Adrenal gland (tissue), 12 donors: ENCODE results near the gene RSRC1. TPM values are rescaled to one million over a fixed set of nuclear protein-coding genes. Genes with fewer than 3 reads are reported as not detected.

Source experiments
- DNase-seq, 7 donors: peaks; one replicate each; pipeline ENCODE4 v3.0.0-alpha.2; 2019 to 2020
- H3K27ac ChIP-seq, 5 donors: fragments of 200-600 bp; sonication (generic) in 4 of 5; 1 replicate in 3 of 5; 2 replicates in 2 of 5; pipeline versions ENCODE4 v1.5.1 to v1.8.0; 2016 to 2020; ENCODE audit warnings: mild to moderate bottlenecking in 1 of 5
- H3K27me3 ChIP-seq: fragments of 200-600 bp; 2 replicates; pipeline ENCODE4 v1.8.0; 2021
- H3K36me3 ChIP-seq, 2 donors: fragments of 200-600 bp; replicated peaks in 1 of 2; 1 replicate in 1 of 2; 2 replicates in 1 of 2; pipeline versions ENCODE4 v1.5.1 to v1.8.0; 2018 to 2022
- H3K4me1 ChIP-seq, 2 donors: fragments of 200-600 bp; replicated peaks in 1 of 2; 1 replicate in 1 of 2; 2 replicates in 1 of 2; pipeline versions ENCODE4 v1.5.1 to v1.8.0; 2018 to 2021
- H3K4me3 ChIP-seq, 4 donors: fragments of 200-600 bp; sonication (generic) in 3 of 4; one replicate each; pipeline ENCODE4 v1.5.1; 2016 to 2018
- H3K9me3 ChIP-seq, 3 donors: fragments of 200-600 bp; sonication (generic) in 1 of 3; replicated peaks in 1 of 3; 1 replicate in 2 of 3; 2 replicates in 1 of 3; pipeline versions ENCODE4 v1.5.1 to v1.8.0; 2016 to 2021
- CTCF ChIP-seq, 6 experiments: fragments of 450-650 bp in 4 of 6; fragments of 200-600 bp in 2 of 6; sonication (generic) in 1 of 6; IDR thresholded peaks; 1 replicate in 5 of 6; 2 replicates in 1 of 6; pipeline versions ENCODE4 v1.5.1 to v1.8.0; 2016 to 2021; ENCODE audit warnings: antibody characterized with exemption in 6 of 6, mild to moderate bottlenecking in 2 of 6, moderate library complexity in 1 of 6
- POLR2A ChIP-seq, 2 donors: fragments of 450-650 bp; IDR thresholded peaks; one replicate each; pipeline ENCODE4 v1.6.1; 2017; ENCODE audit warnings: antibody characterized with exemption in 2 of 2, mild to moderate bottlenecking in 2 of 2, moderate library complexity in 1 of 2
- WGBS, 4 donors: extraction: QIAGEN DNeasy Blood & Tissue Kit in 2 of 4; methylation state at CpG; one replicate each; pipeline versions ENCODE4 v1.1.5 to v1.1.7; 2013 to 2017; 5-methylcytosine and 5-hydroxymethylcytosine counted together
- intact Hi-C, 2 donors: fragments of 100-400 bp; cut with DNase I; formaldehyde crosslinking; loops; one replicate each; pipeline versions ENCODE4 v1.14.1 to v1.15.0; 2022 to 2023
- polyA plus RNA-seq, 3 donors: library from polyadenylated mRNA; stranded (reverse); fragments of 200-250 nt in 2 of 3; fragments of 350-450 nt in 1 of 3; fragmentation: Illumina TruSeq in 1 of 3; extraction: RNeasy Lipid Tissue Mini Kit (QIAGEN cat#74804) in 1 of 3; gene quantifications; one replicate each; pipeline ENCODE4 v1.2.3, GENCODE V29; 2013 to 2014
- total RNA-seq, 9 donors: library from RNA; depleted of rRNA in 4 of 9; stranded (reverse); fragments of >200 nt in 4 of 9; fragments of 120-200 nt in 1 of 9; fragmentation: NEBNext Ultra II Directional in 1 of 9; extraction: Animal tissue kit (Norgen Biotek cat#: 25700) in 1 of 9; gene quantifications; one replicate each; pipeline versions ENCODE4 v1.1.0 to v1.2.4, GENCODE V29; 2013 to 2023
- donor health status: healthy with polysubstance abuse.
- donor health status: Bipolar disorder and iron deficiency.
- donor health status: DM: yes; HTN: yes; CAD: no.
- donor health status: DM: no; HTN: no; CAD: no.
- donor health status: DM: no; HTN: no; CAD: no.
- donor health status: DM: yes; HTN: yes; CAD: no.

The RSRC1 gene
- total and polyA plus RNA-seq, 12 donors, result 12.6 to 125 (median 37.5) TPM

DNA sequence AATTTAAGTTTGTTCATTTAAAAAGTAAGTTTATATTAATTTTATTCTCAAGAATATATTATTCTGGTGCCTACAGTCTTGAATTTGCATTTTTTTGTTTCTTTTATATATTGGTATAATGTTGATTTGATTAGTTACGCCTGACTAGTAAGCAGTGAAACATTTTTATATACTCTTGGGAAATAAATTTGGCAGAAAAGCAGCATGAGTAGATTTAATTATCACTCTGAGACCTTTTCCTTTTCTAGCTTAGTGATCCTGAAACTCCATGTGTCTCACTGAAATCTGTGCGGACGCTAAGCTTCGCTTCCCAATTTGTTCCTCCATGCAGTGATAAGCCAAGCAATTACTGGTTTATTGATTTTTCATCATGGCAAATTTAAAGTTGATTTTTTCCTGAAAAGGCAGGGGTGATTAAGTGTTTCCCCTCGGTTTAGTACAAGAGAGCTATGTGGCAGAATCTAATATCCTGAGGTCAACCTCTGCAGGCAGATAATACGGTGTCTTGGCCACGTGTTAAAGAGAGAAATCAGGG lies 373.9 kb downstream of the RSRC1 start:
- no peak for DNase-seq
- Histone ChIP-seq H3K27ac (no peak overlapping the region), H3K9me3 (no peaks in the 10 kb centered on the region), H3K4me1 (no peaks in the 10 kb centered on the region), H3K36me3 (no peaks in the 10 kb centered on the region), H3K4me3 (no peak overlapping the region), H3K27me3 (no peaks in the 10 kb centered on the region)
- 87 to 91% (median 88%) methylated on average over 7 of the region's 7 CpGs for WGBS, 4 donors
- intact Hi-C loops, result no loop called here
- no peak for TF ChIP-seq CTCF (IDR thresholded peaks at IDR 0.05)

DNA sequence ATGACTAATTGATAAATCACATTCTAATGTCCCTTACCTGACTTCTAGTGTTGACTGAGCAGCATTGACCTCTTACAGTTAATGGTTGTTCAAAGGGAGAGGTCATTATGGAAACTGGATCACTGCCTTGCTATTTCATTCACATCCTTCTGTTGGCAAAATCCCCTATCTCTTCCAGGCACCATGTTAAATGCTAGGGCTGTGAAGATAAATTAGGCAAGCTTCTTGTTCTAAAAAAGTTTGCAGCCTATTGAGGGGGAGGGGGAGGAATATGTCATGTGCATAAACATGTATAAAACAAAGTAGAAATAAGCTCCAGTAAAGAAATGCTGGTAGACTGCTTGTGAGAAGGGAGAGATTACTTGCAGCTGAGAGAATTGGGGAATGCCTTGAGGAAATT lies 376.3 kb downstream of the RSRC1 start:
- no peak for DNase-seq
- no peak overlapping the region for H3K4me3 ChIP-seq
- intact Hi-C loops, result no loop called here
- H3K27me3 ChIP-seq, result no peaks in the 10 kb centered on the region
- H3K36me3 ChIP-seq, result no peaks in the 10 kb centered on the region
- H3K27ac ChIP-seq, result no peak overlapping the region
- H3K4me1 ChIP-seq, result no peaks in the 10 kb centered on the region
- H3K9me3 ChIP-seq, result no peaks in the 10 kb centered on the region
- TF ChIP-seq CTCF (IDR thresholded peaks at IDR 0.05) (no peak), POLR2A (IDR thresholded peaks at IDR 0.05) (no peak)

GRCh38 chr3:158488670-158489069 lies 378.8 kb downstream of the RSRC1 start:
- H3K27ac ChIP-seq, result no peak overlapping the region
- H3K27me3 ChIP-seq, result no peaks in the 10 kb centered on the region
- no peak for DNase-seq
- no peaks in the 10 kb centered on the region for H3K9me3 ChIP-seq
- H3K4me3 ChIP-seq, result no peak overlapping the region
- WGBS, 4 donors, result 40 to 48% (median 45%) methylated on average over 2 of the region's 2 CpGs
- TF ChIP-seq POLR2A (IDR thresholded peaks at IDR 0.05) (no peak), CTCF (IDR thresholded peaks at IDR 0.05) (no peak)
- intact Hi-C loops, result no loop called here
- no peaks in the 10 kb centered on the region for H3K4me1 ChIP-seq
- H3K36me3 ChIP-seq, result no peaks in the 10 kb centered on the region

- no peaks in the 10 kb centered on the region for H3K4me1 ChIP-seq
- no peak overlapping the region for H3K4me3 ChIP-seq
- no peak for DNase-seq
- TF ChIP-seq CTCF (IDR thresholded peaks at IDR 0.05) (no peak), POLR2A (IDR thresholded peaks at IDR 0.05) (no peak)
- no peaks in the 10 kb centered on the region for H3K27me3 ChIP-seq
- H3K27ac ChIP-seq, result no peak overlapping the region
- H3K9me3 ChIP-seq, result no peaks in the 10 kb centered on the region
- H3K36me3 ChIP-seq, result no peaks in the 10 kb centered on the region
- intact Hi-C loops, result no loop called here
Measured at GRCh38 chr3:158489181-158489580, 379.3 kb downstream of the RSRC1 start.
